NAMALWA (cell line): Measurements from ENCODE around the gene MCRIP2.
"Not testable (repeated sequence)": the region's sequence is repeated elsewhere in the genome, so short reads cannot be mapped to it uniquely, and the experiment has no call there.

Source experiments
- DNase-seq: peaks from one replicate; pipeline ENCODE4 v3.0.0-alpha.2; 2015; ENCODE audit warnings: low spot score

MCRIP2 gene, protein sequence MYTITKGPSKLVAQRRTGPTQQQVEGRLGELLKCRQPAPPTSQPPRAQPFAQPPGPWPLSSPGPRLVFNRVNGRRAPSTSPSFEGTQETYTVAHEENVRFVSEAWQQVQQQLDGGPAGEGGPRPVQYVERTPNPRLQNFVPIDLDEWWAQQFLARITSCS

DNA sequence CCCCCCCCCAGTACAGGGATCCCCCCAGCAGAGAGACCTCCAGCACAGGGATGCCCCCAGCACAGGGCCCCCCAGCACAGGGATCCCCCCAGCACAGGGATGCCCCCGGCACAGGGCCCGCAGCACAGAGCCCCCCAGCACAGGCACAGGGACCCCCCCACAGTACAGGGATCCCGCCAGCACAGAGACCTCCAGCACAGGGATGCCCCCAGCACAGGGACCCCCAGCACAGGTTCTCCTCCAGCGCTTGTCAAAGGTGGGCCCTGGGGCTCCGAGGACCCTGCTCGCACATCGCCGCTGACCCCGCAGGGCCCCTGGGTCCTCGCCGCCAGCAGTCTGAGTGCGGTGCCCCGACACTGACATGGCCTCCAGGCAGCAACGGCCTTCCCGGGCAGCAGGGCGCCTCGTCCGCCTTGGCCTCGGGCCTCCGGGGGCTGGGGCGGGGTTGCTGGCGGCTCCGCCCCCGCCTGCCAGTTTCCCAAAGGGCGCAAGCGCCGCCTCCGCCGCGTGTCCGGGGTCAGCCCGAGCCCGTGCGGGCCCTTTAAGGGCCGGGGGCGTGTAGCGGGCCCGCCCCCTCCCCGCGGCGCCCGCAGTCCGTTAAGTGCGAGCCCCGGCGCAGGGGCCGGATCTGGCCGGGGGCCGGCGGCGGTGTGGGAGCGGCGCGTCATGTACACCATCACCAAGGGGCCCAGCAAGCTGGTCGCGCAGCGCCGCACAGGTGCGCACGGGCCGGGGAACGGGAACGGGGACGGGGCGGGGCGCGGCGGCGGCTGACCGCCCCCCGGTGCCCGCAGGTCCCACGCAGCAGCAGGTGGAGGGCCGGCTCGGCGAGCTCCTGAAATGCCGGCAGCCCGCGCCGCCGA is at the start of gene MCRIP2:
MCRIP2 (plus strand) TSS at position 503 of the 863 bp plus-strand sequence; CDS start at position 667, 164 bp downstream.
- DNase-seq, result peak; percentile 72

DNA sequence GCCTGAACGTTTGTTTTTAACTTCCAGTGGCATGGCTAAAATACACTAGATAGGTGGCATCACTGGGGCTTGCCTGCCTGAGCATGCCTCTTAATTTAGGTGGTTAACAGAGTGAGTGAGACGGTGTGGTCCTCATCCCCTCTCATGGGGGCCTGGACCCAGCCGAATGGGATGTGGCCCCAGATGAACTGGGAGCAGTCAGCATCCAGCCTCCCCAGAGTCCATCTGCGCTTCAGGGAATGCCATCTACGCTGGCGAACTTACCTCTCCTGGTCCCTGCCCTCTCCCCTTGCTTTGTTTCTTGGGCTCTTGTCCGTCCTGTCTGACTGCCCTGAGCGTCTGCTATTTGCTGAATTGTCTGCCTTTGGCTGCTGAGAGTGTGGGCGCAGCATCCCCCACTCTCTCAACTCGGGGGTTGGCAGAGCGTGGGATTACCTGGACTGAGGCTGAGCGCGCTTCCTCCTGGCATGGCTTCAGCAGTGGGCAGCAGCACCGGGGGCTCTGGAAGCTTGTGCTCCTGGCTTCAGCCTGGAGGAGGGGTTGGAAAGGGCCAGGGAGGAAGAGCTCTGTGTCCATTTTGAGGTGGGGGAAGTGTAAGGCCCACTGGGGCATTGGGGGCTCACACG is 49.6 kb upstream of the MCRIP2 start:
- no peak for DNase-seq

DNA sequence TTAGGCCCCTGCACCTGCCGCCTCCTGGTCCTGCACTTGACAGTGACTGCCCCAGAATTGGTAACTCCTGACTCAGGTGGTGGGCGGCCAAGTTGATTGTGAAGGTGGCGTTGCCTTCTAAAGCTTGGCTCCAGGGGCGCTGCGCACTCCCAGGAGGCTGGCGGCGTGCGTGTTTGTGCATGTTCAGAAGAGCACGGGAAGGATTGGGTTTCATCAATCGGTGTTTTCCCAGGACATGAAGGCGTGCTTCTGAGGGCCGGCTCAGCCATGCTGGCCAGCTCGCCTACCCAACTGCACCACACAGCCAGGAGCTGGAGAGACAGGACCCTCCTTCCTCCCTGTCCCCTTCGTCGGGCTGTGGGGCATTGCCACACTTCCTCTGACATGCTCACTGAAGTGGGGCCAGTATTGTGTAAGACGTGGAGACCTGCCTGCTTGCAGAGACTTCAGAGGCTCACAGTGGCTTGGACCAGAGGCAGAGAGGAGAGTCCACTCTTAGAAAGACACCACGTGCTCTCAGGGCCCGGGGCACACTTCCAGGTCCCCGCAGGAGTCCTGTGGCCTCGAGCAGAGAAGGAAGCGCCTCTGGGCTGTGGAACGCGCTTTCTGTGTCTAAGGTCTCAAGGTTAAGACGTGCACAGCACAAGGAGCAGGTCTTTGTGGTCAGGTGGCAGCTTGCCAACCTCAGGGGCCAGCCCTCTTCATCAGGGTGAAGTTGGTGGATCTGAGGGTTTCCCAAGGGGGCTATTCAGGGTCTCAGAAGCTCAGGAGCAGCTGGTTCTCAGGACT is 48.9 kb upstream of the MCRIP2 start:
- DNase-seq, result no peak

DNA sequence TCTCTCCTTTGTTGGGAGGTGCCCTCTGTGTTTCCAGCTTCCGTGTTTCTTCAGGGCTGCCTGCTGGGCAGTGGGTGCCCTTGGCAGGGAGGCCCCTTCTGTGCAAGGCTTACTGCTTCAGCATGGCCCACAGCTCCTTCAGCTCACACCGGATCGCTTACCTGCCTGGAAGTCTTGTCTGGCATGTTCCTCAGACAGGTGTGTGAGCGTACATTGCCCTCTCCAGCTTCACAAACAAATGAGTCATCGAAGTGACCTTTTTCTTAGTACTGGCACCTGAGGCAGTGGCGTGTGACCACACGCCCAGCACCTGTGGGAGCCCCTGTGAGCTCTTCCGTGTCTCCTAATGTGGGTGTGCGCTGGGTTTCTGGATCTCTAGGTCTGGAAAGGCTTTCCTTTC is 48.2 kb upstream of the MCRIP2 start:
- DNase-seq, result no peak

DNA sequence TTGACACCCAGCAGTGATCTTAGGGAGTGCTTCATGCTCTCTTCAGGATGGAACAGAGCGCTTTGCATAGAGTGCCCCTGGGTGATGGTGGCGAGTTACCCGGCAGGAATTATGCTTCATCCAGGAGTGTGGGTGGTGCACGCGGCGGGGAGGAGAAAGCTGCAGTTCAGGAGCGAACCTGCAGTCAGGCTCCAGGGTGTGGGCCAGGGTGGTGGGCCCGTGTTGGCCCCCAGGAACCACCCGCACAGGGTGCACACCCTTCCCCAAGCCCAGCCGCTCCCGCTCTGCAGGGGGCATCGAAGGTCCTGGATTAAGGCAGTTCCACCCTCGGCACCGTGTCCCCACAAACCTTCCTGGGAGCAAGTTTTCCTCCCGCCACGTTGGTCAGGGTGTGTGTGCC is 47.8 kb upstream of the MCRIP2 start:
- DNase-seq, result no peak

DNA sequence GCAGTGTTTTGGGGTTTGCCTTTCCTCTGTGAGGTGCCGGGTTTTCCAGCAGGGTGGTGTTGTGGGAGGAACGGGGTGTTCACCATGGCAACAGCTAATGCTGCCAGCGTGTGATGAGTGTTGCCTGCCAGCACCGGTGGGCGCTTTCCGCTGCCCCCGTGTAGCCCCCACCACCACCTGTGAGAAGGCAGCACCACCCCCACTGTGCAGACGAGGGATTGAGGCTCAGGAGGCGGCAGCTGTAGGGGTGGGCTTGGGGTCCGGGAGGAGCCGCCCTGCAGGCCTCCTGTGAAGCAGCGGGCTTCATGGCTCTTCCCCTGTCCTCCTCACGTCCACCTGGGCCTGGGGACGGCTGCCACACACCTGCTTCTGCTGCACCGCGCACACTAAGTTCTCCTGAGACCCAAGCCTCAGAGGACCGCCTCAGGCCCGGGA is 46.5 kb upstream of the MCRIP2 start:
- DNase-seq, result no peak

DNA sequence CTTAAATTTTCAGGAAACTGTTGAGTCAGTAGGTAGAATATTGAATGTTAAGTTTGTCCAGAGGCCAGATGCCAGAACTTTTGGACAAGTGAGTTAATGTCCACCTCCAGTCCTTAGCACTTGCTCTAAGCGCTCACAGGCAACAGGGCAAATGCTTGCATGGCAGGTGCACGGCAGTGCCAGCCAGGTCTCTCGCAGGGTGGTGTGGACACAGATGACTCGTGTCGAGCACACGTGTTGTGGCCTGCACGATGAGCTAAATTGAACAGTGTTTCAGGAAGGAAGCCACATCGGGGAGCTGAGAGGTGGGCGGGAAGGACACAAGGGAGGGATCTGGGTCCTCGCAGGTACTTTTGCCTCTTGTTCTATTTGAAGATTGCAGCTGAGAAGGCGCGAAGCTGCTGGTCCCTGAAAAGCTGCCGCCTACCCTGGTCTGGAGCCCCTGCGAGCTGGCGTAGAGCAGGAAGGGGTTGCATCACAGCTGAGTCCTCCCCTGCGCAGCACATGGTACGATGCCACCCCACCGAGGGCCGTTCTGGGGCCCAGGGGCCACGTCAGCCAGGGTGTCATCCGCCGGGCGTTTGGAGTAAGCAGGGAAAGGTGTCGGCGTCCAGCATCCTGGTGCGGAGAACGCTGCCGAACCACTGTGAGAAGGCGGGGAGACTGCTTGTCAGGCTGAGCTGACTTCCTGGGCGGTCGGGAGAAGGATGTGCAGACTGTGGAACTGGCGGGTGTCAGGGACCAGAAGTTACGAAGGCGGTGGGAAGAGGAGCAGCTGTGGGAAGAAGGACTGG is 45.5 kb upstream of the MCRIP2 start:
- no peak for DNase-seq

DNA sequence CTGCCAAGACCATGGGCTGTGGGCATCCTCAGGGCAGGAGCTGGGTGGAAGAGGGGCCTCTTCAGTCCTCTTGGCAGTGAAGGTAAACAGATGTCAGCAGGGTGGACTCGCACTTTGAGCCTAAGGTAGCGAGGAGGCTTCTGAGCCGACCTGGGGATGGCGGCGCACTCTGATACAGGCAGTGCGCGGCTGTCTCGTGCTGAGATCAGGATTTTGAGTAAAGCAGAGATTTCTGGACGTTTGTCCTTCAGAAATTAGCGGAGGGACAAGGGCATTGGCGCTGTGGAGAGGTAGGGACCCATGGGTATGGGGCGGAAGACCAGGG is 44.9 kb upstream of the MCRIP2 start:
- no peak for DNase-seq

DNA sequence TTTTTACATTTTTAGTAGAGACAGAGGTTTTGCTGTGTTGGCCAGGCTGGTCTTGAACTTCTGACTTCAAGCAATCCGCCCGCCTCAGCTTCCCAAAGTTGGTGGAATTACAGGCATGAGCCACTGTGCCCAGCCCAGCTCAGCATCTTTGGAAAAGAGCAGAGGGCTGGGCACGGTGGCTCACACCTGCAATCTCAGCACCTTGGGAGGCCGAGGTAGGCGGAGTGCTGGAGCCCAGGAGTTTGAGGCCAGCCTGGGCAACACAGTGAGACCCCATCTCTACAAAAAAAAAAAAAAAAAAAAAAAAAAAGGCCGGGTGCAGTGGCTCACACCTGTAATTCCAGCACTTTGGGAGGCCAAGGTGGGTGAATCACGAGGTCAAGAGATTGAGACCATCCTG is 44.0 kb upstream of the MCRIP2 start:
- not testable (repeated sequence) for DNase-seq

DNA sequence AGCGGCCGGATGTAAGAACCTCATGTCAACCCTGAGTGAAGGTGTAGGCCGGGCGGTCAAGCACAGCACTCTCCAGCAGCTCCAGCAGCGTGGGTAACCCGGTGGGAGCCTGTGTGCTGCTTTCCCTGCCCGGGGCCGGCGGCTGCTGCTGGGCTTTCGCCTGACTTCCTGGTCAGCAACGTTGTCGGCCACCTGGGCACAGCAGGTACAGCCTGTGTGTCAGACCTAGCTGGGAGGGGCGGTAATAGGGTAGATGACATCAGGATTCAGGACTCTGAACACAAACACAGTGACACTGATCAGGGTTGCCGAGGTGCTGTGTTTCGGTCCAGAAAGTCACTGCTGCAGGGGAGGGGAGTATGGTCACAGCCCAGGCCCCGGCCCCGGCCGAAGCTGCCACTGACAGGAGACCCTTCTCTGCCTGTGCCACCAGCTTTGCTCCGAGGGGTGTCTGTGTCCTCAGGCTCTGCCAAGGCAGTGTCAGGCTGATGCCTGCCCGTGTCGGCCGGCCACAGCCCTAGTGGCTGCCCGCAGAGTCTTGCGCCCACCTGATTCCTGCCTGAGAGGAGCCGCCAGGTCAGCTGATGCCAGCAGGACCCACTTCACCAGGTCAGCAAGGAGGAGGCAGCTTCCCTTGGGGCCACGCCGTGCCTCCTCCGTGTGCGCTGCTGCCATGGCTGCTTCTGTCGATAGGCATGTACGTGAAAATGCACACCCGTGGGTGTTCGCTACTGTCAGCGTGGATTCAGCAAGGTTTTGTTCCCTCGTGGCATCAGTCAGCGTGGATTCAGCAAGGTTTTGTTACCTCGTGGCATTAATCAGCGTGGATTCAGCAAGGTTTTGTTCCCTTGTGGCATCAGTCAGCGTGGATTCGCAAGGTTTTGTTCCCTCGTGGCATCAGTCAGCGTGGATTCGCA is 42.5 kb upstream of the MCRIP2 start:
- no peak for DNase-seq

DNA sequence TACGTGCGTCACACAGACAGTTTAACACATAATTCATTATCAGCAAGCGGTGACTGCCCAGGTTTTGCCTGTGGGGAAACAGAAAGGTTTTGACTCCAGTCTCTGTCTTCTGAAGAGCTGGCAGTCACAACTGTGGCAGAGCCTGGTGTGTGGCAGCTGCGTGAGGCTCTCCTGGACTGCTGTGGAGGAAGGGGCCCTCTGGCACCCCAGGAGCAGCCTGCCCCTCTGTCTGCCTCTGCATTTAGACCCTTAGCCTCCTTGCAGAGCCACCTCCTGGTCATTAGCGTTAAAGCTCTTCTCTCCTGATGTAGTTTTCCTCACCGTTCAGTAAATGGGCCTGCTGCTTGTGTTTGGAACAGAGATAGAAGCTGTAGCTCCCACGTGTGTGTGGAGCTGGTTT is 40.8 kb upstream of the MCRIP2 start:
- peak; percentile 71 for DNase-seq

DNA sequence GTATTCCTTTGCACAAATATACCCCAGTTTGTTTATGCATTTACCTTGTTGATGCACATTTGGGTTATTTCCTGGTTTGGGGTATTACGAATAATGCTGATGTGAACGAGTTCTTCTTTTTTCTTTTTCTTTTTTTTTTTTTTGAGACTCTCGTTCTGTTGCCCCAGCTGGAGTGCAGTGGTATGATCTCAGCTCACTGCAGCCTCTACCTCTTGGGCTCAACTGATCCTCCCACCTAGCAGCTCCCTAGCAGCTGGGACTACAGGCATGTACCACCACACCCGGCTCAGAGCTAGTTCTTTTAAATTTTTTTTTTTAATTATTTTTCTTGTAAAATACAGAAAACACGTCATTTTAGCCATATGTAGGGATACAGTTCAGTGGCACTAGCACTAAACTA is 37.7 kb upstream of the MCRIP2 start:
- DNase-seq, result no peak

DNA sequence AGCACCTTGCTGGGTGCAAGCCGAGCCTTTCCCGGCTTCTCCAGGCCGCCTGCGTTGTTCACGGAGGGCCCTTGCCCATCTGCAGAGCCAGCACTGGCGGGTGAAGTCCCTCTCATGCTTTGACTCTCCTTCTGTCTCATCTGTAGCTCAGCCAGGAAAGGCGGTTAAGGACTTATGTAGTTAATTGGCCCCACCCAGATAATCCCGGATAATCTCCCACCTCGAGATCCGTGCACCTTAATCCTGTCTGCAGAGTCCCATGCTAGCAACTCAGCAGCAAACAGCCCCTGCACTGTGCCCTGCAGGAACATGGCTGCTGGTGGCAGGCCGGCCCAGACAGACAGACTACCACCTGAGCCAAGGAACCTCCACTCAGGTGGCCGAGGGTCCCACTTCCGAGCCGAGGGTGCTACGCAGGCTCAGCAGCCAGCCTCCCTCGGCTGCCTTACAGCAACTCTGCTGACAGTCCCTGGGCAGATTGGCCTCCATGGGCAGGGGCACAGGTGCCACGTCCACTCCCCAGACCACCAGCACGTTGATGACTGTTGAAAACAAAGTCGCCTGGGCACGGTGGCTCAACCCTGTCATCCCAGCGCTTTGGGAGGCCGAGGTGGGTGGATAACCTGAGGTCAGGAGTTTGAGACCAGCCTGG is 34.8 kb upstream of the MCRIP2 start:
- DNase-seq, result no peak

DNA sequence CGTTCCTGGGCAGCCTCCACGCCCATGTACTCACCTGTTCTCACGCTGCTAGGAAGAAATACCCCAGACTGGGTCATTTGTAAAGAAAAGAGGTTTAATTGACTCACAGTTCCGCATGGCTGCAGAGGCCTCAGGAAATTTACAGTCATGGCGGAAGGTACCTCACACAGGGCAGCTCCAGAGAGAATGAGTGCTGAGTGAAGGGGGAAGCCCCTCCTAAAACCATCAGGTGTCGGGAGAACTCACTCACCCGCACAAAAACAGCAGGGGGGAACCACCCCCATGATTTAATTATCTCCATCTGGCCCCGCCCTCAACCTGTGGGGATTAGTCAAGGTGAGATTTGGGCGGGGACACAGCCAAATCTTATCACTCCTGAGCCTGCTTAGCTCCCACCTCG is 33.6 kb upstream of the MCRIP2 start:
- DNase-seq, result no peak

DNA sequence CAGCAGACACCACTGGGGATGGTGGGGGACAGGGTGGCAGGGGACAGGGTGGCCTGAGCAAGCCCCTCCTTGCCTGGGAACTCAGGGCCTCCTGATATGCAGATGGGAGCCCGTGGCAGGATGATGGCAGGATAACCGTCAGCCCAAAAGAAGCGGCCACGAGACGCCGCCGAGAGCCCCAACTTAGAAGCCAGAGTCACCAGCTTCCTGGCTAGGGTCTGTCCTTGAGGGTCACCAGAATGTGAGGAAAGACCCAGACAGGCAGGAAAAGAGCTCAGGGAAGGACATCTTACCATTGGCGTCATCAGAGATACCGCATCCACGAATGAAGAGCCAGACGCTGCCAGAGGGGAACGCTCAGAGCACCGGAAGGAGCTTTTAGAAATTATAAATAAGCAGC is 32.3 kb upstream of the MCRIP2 start:
- no peak for DNase-seq

DNA sequence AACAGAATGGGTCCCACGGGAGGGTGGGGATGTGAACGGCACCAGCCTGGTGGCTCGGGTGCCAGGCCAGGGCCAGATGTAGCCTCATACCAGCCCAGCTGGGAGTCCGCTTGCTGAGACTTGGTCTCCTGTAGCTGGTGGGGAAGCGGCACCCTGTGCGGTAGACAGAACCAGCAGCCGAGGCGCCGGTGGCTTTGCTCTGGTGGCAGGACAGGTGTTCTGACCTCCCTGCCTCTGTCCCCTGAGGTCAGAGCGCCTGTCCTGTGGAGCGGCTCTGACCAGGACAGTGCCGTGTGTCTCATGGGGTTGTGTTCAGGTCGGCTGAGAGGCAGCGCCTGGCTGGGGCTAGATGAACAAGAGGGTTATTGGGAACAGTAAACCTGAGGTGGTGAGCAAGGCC is 31.6 kb upstream of the MCRIP2 start:
- DNase-seq, result no peak

DNA sequence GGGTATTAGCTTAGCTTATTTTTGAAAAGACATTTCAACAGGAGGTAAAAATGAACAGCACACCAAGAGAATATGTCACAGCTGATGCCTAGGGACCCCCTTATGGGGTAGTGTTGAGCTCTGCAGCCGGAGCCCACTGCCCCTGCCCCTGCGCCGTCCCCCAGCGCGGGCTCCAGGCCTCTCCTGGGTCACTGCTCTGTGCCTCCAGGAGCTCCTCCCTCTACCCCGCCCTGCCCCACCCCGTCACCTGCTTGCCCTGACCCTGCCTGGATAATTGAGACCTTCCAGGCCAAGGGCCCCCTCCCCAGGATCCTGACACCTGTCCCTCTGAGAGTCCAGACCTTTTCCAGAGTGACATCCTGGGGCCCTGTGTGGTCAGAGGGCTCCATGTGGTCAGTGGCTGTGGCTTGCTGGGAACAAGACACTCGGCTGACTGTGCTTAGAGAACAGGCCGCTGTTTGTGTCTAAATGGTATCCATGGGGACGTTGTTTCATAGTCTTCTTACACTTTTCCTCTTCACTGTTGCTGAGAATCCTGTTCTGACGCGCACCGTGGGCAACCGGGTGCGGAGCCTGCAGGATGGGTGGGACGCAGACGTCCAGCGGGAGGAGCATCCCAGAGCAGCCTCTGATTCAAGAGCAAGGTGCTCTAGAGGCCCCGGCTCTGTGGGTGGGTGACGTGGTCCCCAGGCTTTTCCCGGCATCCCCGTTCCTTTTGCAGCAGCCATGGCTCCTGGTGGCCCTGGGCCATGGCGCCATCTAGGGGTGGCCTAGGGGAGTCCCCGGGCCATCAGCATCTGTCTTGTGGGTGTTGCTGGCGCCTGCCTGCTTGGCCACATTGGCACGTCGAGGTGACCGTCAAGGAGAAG is 30.9 kb upstream of the MCRIP2 start:
- DNase-seq, result no peak

DNA sequence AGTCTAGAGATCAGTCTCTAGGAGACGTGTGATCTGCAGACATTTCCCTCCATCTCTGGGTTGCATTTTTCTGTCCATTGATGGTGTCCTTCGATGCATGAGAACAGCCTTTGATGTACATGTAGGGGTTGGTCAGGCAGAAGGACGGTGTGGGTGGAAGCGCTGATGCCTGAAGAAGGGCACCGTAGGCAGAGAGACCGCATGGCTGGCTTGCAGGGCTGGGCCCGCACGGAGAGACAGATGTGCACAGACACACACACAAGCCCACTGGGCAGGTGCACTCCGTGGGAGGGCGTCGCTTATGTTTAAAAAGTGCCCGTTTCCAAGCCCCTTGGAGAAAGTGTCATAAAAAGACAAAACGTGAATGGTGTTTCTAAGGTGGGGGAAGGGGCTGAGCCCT is 26.5 kb upstream of the MCRIP2 start:
- DNase-seq, result no peak
